Lower leg skin (tissue), 3 donors: ENCODE results near the gene PLAGL2.

Experiments used
- POLR2A ChIP-seq, 2 donors: fragments of 450-650 bp; IDR thresholded peaks; one replicate each; pipeline ENCODE4 v1.6.1; 2016 to 2017; ENCODE audit warnings: antibody characterized with exemption in 2 of 2, mild to moderate bottlenecking in 1 of 2, moderate library complexity in 1 of 2
- TF ChIP-seq, protein P1 (sequence below), 3 donors: fragments of 450-650 bp; IDR thresholded peaks; one replicate each; pipeline ENCODE4 v1.5.1; 2016; ENCODE audit warnings: antibody characterized with exemption in 3 of 3, mild to moderate bottlenecking in 3 of 3, moderate library complexity in 2 of 3

DNA sequence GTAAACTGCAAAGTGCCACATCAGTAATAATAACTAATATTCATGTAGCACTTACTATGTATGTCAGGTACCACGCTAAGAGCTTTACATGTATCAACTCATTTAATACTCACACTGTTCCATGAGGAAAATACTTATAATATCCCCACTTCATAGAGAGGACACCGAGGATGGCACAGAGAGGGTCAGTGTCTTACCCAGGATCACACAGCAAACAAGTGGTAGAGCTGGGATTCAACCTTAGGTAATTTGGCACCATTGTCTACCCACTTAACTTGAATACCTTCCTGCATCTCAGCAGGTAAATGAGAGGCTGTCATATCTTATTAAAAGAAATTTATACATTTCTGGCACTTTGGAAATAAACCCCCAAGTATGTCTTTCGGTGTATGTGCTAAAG, 8.2 kb upstream of the PLAGL2 start:
- TF ChIP-seq, protein P1, sequence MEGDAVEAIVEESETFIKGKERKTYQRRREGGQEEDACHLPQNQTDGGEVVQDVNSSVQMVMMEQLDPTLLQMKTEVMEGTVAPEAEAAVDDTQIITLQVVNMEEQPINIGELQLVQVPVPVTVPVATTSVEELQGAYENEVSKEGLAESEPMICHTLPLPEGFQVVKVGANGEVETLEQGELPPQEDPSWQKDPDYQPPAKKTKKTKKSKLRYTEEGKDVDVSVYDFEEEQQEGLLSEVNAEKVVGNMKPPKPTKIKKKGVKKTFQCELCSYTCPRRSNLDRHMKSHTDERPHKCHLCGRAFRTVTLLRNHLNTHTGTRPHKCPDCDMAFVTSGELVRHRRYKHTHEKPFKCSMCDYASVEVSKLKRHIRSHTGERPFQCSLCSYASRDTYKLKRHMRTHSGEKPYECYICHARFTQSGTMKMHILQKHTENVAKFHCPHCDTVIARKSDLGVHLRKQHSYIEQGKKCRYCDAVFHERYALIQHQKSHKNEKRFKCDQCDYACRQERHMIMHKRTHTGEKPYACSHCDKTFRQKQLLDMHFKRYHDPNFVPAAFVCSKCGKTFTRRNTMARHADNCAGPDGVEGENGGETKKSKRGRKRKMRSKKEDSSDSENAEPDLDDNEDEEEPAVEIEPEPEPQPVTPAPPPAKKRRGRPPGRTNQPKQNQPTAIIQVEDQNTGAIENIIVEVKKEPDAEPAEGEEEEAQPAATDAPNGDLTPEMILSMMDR (IDR thresholded peaks at IDR 0.05), result no peak
- TF ChIP-seq POLR2A (IDR thresholded peaks at IDR 0.05), result no peak
